Activated T-helper 1 cell treated with anti-CD3 and anti-CD28 coated beads, Interleukin-2, amount 50 U/mL, for 16 hours (primary cell): Measurements from ENCODE around the gene RNF183.

Source experiments
- DNase-seq, 2 donors: peaks; one replicate each; pipeline ENCODE4 v3.0.0-alpha.2; 2020; ENCODE audit warnings: low read depth in 1 of 2, low spot score in 1 of 2

The RNF183 gene

GRCh38 chr9:113302792-113303418 lies at the start of gene RNF183:
Gene RNF183, minus strand, starts transcription at chr9:113303376. Its CDS starts 5,192 bp downstream, at chr9:113298184.
- no peak for DNase-seq

DNA sequence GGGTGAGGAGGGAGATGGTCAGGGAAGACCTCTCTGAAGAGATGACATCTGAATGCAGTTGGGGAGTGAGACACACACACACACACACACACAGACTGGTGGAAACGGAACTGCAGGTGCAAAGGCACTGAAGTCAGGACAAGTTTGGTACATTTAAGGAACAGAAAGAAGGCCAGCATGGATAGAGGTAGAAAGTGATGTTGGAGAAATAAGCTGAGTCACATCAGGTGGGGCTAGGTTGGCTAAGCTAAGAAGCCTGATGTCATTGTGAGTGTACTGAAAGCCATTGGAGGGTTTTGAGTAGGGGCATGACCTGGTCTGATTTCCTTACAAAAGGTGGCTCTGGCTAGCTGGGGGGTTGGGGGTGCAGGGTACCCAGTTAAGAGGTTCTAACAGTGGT lies 49.2 kb upstream of the RNF183 start:
- no peak for DNase-seq

DNA sequence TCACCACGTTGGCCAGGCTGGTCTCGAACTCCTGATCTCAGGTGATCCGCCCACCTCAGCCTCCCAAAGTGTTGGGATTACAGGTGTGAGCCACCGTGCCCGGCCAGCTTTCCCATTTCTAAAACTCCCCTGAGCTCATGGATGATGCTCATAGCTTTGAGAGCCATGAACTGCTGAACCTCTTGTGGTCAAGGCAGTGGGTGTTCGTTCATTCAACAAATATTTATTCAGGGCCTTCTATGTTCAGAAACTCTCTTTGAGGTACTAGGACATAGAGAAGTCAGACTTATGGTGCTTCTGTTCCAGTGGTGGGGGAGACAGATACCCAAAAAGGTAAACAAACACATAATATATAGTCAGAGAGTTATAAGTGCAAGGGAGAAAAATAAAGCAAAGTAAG lies 48.8 kb upstream of the RNF183 start:
- no peak for DNase-seq

DNA sequence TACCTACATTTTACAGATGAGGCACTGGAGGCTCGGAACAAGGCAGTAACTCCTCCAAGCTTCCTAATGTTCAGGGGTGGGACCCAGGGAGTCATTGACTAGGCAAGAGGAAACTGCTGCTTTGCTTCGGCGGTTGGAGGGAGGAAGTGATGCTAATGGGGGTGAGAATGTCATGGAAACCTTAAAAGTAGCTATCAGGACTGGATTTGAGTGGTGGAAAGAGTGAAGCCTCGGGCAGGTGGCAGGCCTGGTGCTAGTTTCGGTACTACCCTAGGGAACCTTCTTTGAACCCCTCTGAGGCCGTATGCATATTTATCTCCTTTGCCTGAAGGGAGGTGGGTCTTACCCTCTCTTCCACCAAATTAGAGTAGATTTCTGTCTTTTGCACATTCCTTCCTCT lies 47.8 kb upstream of the RNF183 start:
- DNase-seq, result no peak

DNA sequence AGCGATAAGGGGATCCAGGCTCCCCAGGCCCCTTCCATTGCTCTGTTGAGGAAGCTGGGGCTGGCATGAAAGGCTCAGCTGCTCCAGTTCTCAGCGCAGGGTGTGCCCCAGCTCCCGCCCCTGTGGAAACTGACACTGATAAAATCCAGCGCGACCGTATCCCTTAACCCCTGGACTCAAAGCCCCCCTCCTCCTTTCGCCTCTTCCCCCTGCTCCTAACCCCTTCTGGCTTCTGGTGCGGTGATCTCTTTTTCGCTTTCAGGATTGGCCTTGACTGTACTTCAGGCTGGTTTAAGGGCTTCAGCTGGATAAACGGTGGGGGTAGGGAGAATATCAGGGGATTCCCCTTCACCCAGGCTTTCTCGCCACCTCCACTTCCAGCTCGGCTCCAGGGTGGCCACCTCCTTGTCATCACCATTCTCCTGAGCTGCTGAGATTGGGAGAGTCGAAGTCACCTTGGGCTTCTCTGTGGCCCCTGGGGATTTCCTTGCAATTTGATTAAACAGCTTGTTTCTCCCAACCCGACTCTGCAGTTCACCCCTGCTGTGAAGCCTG lies 47.0 kb upstream of the RNF183 start:
- no peak for DNase-seq

GRCh38 chr9:113349445-113350094 lies 46.4 kb upstream of the RNF183 start, which contains the start of gene BSPRY:
Gene BSPRY, plus strand, starts transcription at chr9:113349541. Its CDS starts 39 bp downstream, at chr9:113349580.
- DNase-seq, result no peak

GRCh38 chr9:113349066-113349444 lies 45.9 kb upstream of the RNF183 start:
- no peak for DNase-seq

GRCh38 chr9:113348437-113348836 lies 45.3 kb upstream of the RNF183 start:
- no peak for DNase-seq

GRCh38 chr9:113345671-113346070 lies 42.5 kb upstream of the RNF183 start:
- no peak for DNase-seq

DNA sequence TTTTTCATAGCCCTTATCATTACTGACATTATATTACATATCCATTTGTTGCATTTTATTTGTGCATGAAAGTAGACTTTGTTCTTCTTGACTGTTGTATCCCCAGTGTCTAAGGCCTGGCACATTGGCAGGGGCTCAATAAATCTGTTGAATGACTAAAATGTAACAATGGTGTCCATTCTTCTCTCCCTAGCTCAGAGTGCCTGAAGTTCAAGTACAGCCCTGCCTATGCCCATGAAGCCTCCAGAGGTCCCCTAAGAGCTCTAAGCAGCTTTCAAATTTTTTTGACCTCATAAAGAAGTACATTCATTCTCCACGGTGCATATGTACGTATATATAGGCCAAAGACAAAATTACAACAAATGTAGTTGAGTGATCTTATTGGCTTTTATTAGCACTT lies 42.0 kb upstream of the RNF183 start:
- DNase-seq, result no peak

DNA sequence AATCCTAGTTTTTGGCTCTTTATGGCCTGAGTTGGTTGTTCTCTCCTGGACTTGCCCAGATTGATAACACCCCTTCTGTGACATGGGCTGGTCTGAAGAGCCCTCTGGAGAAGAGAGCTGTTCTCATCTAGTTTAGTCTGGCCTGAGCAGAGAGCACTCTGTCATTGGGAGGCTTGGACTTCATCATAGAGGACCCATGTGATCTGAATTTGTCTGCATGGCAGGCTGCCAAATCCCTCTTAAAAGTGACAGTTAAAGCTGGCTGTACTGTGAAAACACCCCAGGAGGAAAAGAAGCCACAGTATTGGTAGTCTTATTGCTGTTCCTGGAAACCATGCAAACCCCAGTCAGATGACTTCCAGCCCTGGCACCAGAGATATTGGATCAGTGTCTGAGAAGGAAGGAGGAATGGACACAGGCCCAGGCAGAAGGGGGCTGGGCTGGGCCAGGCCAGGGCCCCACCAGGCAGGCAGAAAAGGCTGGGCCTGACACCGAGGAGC lies 40.6 kb upstream of the RNF183 start:
- DNase-seq, result no peak

- DNase-seq, result no peak
These were observed 38.7 kb upstream of the RNF183 start for GRCh38 chr9:113341712-113342410.

GRCh38 chr9:113340011-113340699 lies 37.0 kb upstream of the RNF183 start, which contains the start of gene WDR31:
Gene WDR31, minus strand, starts transcription at chr9:113340275. Its CDS starts 8,253 bp downstream, at chr9:113332022.
- peak; percentile 68 to 70 for DNase-seq

DNA sequence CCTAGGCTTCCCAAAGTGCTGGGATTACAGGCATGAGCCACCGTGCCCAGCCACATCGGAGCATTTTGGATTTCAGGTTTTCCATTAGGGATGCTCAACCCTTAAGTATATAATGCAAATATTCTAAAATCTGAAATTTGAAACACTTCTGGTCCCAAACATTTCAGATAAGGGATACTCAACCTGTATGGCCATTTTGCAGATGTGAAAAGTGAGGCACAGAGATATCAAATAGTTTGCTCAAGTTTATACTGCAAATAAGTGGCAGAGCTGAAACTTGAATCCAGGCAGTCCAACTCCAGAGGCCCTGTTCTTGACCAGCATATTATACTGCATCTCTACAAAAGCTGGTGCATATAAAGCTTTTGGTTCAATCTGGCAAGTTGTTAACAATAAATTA lies 34.5 kb upstream of the RNF183 start:
- no peak for DNase-seq

DNA sequence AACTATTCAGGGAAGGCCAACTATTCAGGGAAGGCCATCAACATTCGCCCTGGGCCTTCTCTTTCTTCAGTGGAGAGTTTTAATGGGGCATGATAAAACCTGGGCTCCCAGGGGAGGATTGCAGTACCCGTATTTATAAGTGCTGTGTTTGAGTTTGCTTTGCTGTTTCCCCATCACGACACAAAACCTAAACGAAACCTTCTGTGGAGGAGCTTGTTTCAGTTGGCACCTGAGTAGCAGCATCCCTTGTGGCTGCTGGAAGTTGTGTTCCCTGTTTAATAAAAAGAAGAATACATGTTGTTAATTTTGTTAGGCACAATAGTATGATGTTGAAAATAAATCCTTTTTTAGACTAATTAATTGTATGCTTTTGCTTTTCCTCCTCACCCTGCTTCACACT lies 28.6 kb upstream of the RNF183 start:
- DNase-seq, result no peak

- DNase-seq, result no peak
These were observed 25.0 kb upstream of the RNF183 start for GRCh38 chr9:113328045-113328782.

DNA sequence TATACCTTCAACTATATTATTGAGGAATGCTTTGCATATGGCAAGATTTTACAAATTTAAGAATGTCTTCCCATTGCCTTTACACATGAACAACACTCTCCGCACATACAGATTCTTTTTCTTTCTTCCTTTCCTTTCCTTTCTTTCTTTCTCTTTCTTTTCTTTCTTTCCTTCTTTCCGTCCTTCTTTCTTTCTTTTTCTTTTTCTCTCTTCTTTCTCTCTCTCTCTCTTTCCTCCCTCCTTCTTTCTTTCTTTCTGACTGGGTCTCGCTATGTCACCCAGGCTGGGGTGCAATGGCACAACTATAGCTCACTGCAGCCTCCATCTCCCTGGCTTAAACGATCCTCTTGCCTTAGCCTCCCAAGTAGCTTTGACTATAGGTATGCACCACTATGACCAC lies 23.1 kb upstream of the RNF183 start:
- DNase-seq, result no peak

- DNase-seq, result no peak
These were observed 19.5 kb upstream of the RNF183 start for GRCh38 chr9:113322671-113323070.

- no peak for DNase-seq
These were observed 16.9 kb upstream of the RNF183 start for GRCh38 chr9:113320051-113320450.

- DNase-seq, result no peak
These were observed 15.9 kb upstream of the RNF183 start for GRCh38 chr9:113319054-113319453.
